Peyer's patch (tissue), 4 donors: ENCODE measurements around the gene SULT1E1.

Experiments used
- CTCF ChIP-seq, 6 experiments: fragments of 450-650 bp in 4 of 6; fragments of 200-600 bp in 2 of 6; sonication (generic) in 1 of 6; IDR thresholded peaks; one replicate each; pipeline ENCODE4 v1.5.1; 2017 to 2019; ENCODE audit warnings: antibody characterized with exemption in 6 of 6, mild to moderate bottlenecking in 3 of 6, moderate library complexity in 1 of 6
- POLR2A ChIP-seq, 2 donors: fragments of 450-650 bp; IDR thresholded peaks; one replicate each; pipeline ENCODE4 v1.5.1; 2017; ENCODE audit warnings: antibody characterized with exemption in 2 of 2, mild to moderate bottlenecking in 2 of 2, moderate library complexity in 2 of 2

- no peak for TF ChIP-seq CTCF (IDR thresholded peaks at IDR 0.05)
- TF ChIP-seq POLR2A (IDR thresholded peaks at IDR 0.05) = no peak
These were observed 11.9 kb downstream of the SULT1E1 start for GRCh38 chr4:69848028-69848427.
